HepG2 (cell line): ENCODE data around the gene FAM156A. TPM values are rescaled to one million over a fixed set of nuclear protein-coding genes. Genes with fewer than 3 reads are reported as not detected.
A peak's percentile ranks its signal among the peaks of the same experiment; 100 is the strongest.

Experiments used
- CEBPB ChIP-seq: IDR thresholded peaks from 2 replicates; pipeline ENCODE4 v1.6.1; 2011; ENCODE audit warnings: low read depth, low read length, improper control_type of control experiment, borderline replicate concordance
- HOXA7 ChIP-seq: sonication (generic); formaldehyde crosslinking; IDR thresholded peaks from 2 replicates; pipeline ENCODE4 v1.8.1; 2022; ENCODE audit warnings: mild to moderate bottlenecking, missing genetic modification reagents, moderate library complexity
- MED1 ChIP-seq: sonication (generic); formaldehyde crosslinking; IDR thresholded peaks from 2 replicates; pipeline ENCODE4 v1.4.0; 2020; ENCODE audit warnings: missing genetic modification reagents
- MIER2 ChIP-seq: IDR thresholded peaks from 2 replicates; pipeline ENCODE4 v1.6.1; 2016; ENCODE audit warnings: missing biosample characterization, missing genetic modification reagents
- NCOA2 ChIP-seq: sonication (generic); formaldehyde crosslinking; IDR thresholded peaks from 2 replicates; pipeline ENCODE4 v1.8.0; 2022; ENCODE audit warnings: inconsistent platforms
- PAX8 ChIP-seq: sonication (generic); formaldehyde crosslinking; IDR thresholded peaks from 2 replicates; pipeline ENCODE4 v1.8.0; 2022; ENCODE audit warnings: mild to moderate bottlenecking, missing genetic modification reagents, borderline replicate concordance
- TSC22D2 ChIP-seq: sonication (generic); formaldehyde crosslinking; IDR thresholded peaks from 2 replicates; pipeline ENCODE4 v1.5.1; 2020; ENCODE audit warnings: missing genetic modification reagents, mild to moderate bottlenecking, borderline replicate concordance
- polyA plus RNA-seq, 8 experiments: library from polyadenylated mRNA; depleted of rRNA in 3 of 8; stranded (reverse) in 7 of 8; unstranded in 1 of 8; fragments of >200 nt; fragmentation: Illumina TruSeq in 4 of 8; extraction: Trizol in 4 of 8; gene quantifications; 2 replicates each; pipeline versions ENCODE4 v1.2.1 to v1.2.3, GENCODE V29; 2011 to 2016; ENCODE audit warnings: low read depth in 4 of 8, missing spikeins in 1 of 8, mixed read lengths in 1 of 8; ENCODE audit not compliant: insufficient read depth in 1 of 8
- total RNA-seq, 5 experiments: library from RNA; depleted of rRNA; stranded (reverse); fragments of >200 nt; fragmentation: Illumina TruSeq; extraction: Trizol; gene quantifications; 2 replicates each; pipeline ENCODE4 v1.2.3, GENCODE V29; 2016; ENCODE audit warnings: low read depth in 1 of 5
- TF ChIP-seq, protein P1 (sequence below): sonication (generic); formaldehyde crosslinking; IDR thresholded peaks from 2 replicates; pipeline ENCODE4 v1.9.0; 2021; ENCODE audit warnings: mild to moderate bottlenecking, missing genetic modification reagents
- TF ChIP-seq, protein P2 (sequence below): sonication (generic); formaldehyde crosslinking; IDR thresholded peaks from 2 replicates; pipeline ENCODE4 v1.4.0; 2020; ENCODE audit warnings: missing genetic modification reagents
- TF ChIP-seq, protein P3 (sequence below): sonication (generic); formaldehyde crosslinking; IDR thresholded peaks from 2 replicates; pipeline ENCODE4 v1.4.0; 2020; ENCODE audit warnings: missing genetic modification reagents

Gene FAM156A
- total and polyA plus RNA-seq, 2 of the 13 experiments (the other 11 are each of a cell fraction or from before 2014, with no cell fraction given) = 15.4 to 53.8 TPM

DNA sequence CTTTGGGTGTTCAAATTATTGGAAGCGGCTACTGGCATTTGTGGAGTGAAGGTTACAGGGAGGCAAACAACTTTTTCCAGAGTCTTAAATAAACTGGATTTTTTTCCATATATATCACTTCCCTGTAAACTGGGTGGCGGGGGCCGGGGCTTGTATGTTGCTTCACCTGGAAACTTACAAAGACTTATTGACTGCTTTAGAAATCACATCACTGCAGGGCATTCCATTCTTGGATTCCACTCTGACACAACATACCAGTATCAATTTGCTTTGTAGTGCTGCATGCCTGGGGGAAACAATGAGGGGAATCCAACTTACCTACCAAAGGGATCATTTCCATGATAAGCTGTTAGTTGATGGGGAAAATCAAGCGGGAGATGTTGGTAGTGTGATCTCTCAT lies 21.7 kb upstream of the FAM156A start (continued):
- TF ChIP-seq TSC22D2 (CRISPR knock-in tag) (no peak), PAX8 (CRISPR knock-in tag) (no peak), CEBPB (peak; percentile 67), NCOA2 (CRISPR knock-in tag) (0 out of 2 replicates have a peak, but pooled peaks have one; percentile 35), MED1 (peak; percentile 74), HOXA7 (CRISPR knock-in tag) (no peak), MIER2 (CRISPR knock-in tag) (no peak)
- TF ChIP-seq, protein P1, sequence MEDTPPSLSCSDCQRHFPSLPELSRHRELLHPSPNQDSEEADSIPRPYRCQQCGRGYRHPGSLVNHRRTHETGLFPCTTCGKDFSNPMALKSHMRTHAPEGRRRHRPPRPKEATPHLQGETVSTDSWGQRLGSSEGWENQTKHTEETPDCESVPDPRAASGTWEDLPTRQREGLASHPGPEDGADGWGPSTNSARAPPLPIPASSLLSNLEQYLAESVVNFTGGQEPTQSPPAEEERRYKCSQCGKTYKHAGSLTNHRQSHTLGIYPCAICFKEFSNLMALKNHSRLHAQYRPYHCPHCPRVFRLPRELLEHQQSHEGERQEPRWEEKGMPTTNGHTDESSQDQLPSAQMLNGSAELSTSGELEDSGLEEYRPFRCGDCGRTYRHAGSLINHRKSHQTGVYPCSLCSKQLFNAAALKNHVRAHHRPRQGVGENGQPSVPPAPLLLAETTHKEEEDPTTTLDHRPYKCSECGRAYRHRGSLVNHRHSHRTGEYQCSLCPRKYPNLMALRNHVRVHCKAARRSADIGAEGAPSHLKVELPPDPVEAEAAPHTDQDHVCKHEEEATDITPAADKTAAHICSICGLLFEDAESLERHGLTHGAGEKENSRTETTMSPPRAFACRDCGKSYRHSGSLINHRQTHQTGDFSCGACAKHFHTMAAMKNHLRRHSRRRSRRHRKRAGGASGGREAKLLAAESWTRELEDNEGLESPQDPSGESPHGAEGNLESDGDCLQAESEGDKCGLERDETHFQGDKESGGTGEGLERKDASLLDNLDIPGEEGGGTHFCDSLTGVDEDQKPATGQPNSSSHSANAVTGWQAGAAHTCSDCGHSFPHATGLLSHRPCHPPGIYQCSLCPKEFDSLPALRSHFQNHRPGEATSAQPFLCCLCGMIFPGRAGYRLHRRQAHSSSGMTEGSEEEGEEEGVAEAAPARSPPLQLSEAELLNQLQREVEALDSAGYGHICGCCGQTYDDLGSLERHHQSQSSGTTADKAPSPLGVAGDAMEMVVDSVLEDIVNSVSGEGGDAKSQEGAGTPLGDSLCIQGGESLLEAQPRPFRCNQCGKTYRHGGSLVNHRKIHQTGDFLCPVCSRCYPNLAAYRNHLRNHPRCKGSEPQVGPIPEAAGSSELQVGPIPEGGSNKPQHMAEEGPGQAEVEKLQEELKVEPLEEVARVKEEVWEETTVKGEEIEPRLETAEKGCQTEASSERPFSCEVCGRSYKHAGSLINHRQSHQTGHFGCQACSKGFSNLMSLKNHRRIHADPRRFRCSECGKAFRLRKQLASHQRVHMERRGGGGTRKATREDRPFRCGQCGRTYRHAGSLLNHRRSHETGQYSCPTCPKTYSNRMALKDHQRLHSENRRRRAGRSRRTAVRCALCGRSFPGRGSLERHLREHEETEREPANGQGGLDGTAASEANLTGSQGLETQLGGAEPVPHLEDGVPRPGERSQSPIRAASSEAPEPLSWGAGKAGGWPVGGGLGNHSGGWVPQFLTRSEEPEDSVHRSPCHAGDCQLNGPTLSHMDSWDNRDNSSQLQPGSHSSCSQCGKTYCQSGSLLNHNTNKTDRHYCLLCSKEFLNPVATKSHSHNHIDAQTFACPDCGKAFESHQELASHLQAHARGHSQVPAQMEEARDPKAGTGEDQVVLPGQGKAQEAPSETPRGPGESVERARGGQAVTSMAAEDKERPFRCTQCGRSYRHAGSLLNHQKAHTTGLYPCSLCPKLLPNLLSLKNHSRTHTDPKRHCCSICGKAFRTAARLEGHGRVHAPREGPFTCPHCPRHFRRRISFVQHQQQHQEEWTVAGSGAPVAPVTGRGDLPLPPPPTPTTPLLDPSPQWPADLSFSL = 0 out of 2 replicates have a peak, but pooled peaks have one; percentile 0
- TF ChIP-seq, protein P2, sequence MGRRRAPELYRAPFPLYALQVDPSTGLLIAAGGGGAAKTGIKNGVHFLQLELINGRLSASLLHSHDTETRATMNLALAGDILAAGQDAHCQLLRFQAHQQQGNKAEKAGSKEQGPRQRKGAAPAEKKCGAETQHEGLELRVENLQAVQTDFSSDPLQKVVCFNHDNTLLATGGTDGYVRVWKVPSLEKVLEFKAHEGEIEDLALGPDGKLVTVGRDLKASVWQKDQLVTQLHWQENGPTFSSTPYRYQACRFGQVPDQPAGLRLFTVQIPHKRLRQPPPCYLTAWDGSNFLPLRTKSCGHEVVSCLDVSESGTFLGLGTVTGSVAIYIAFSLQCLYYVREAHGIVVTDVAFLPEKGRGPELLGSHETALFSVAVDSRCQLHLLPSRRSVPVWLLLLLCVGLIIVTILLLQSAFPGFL (CRISPR knock-in tag) = no peak
- TF ChIP-seq, protein P3, sequence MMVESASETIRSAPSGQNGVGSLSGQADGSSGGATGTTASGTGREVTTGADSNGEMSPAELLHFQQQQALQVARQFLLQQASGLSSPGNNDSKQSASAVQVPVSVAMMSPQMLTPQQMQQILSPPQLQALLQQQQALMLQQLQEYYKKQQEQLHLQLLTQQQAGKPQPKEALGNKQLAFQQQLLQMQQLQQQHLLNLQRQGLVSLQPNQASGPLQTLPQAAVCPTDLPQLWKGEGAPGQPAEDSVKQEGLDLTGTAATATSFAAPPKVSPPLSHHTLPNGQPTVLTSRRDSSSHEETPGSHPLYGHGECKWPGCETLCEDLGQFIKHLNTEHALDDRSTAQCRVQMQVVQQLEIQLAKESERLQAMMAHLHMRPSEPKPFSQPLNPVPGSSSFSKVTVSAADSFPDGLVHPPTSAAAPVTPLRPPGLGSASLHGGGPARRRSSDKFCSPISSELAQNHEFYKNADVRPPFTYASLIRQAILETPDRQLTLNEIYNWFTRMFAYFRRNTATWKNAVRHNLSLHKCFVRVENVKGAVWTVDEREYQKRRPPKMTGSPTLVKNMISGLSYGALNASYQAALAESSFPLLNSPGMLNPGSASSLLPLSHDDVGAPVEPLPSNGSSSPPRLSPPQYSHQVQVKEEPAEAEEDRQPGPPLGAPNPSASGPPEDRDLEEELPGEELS (CRISPR knock-in tag) = 0 out of 2 replicates have a peak, but pooled peaks have one; percentile 11
